ENCODE results near the gene FAM89A.
"Not testable (repeated sequence)": the region's sequence is repeated elsewhere in the genome, so short reads cannot be mapped to it uniquely, and the experiment has no call there.

FAM89A gene

GRCh38 chr1:231052777-231053176 lies 12.7 kb upstream of the FAM89A start:
- H3K9ac ChIP-seq (ENCODE audit: low read depth, low read length), result no peak overlapping the region
- H3K27me3 ChIP-seq (ENCODE audit: control insufficient read depth, insufficient read depth, low read length), result no peaks in the 10 kb centered on the region
- no peak overlapping the region for H3K4me3 ChIP-seq (ENCODE audit: low read depth, low read length)
- H3K9me3 ChIP-seq (ENCODE audit: control insufficient read depth, insufficient read depth, low read length), result no peaks in the 10 kb centered on the region
- no peaks in the 10 kb centered on the region for H3K4me1 ChIP-seq (ENCODE audit: control insufficient read depth, insufficient read depth, low read length)
- H3K36me3 ChIP-seq (ENCODE audit: control insufficient read depth, insufficient read depth, low read length), result no peaks in the 10 kb centered on the region

GRCh38 chr1:231050932-231051331 lies 10.9 kb upstream of the FAM89A start:
- not testable (repeated sequence) for H3K9me3 ChIP-seq (ENCODE audit: control insufficient read depth, insufficient read depth, low read length); H3K36me3 ChIP-seq (ENCODE audit: control insufficient read depth, insufficient read depth, low read length); H3K4me3 ChIP-seq (ENCODE audit: low read depth, low read length); H3K27me3 ChIP-seq (ENCODE audit: control insufficient read depth, insufficient read depth, low read length); H3K4me1 ChIP-seq (ENCODE audit: control insufficient read depth, insufficient read depth, low read length); H3K9ac ChIP-seq (ENCODE audit: low read depth, low read length)

GRCh38 chr1:231050395-231050794 lies 10.3 kb upstream of the FAM89A start:
- Histone ChIP-seq H3K27me3 (ENCODE audit: control insufficient read depth, insufficient read depth, low read length) (peaks cover 10% of the 10 kb centered on the region), H3K9ac (ENCODE audit: low read depth, low read length) (no peak overlapping the region), H3K4me1 (ENCODE audit: control insufficient read depth, insufficient read depth, low read length) (no peaks in the 10 kb centered on the region), H3K9me3 (ENCODE audit: control insufficient read depth, insufficient read depth, low read length) (no peaks in the 10 kb centered on the region), H3K36me3 (ENCODE audit: control insufficient read depth, insufficient read depth, low read length) (no peaks in the 10 kb centered on the region), H3K4me3 (ENCODE audit: low read depth, low read length) (no peak overlapping the region)

GRCh38 chr1:231049121-231049979 lies 9.3 kb upstream of the FAM89A start:
- H3K4me1 ChIP-seq (ENCODE audit: control insufficient read depth, insufficient read depth, low read length), result no peaks in the 10 kb centered on the region
- H3K36me3 ChIP-seq (ENCODE audit: control insufficient read depth, insufficient read depth, low read length), result no peaks in the 10 kb centered on the region
- no peak overlapping the region for H3K4me3 ChIP-seq (ENCODE audit: low read depth, low read length)
- H3K9ac ChIP-seq (ENCODE audit: low read depth, low read length), result no peak overlapping the region
- H3K9me3 ChIP-seq (ENCODE audit: control insufficient read depth, insufficient read depth, low read length), result no peaks in the 10 kb centered on the region
- peaks cover 17% of the 10 kb centered on the region for H3K27me3 ChIP-seq (ENCODE audit: control insufficient read depth, insufficient read depth, low read length)

- not testable (repeated sequence) for H3K4me1 ChIP-seq (ENCODE audit: control insufficient read depth, insufficient read depth, low read length); H3K36me3 ChIP-seq (ENCODE audit: control insufficient read depth, insufficient read depth, low read length); H3K4me3 ChIP-seq (ENCODE audit: low read depth, low read length); H3K9me3 ChIP-seq (ENCODE audit: control insufficient read depth, insufficient read depth, low read length); H3K9ac ChIP-seq (ENCODE audit: low read depth, low read length)
- peaks cover 19% of the 10 kb centered on the region for H3K27me3 ChIP-seq (ENCODE audit: control insufficient read depth, insufficient read depth, low read length)
Observed at GRCh38 chr1:231048419-231048818, 8.4 kb upstream of the FAM89A start.

GRCh38 chr1:231047529-231047928 lies 7.5 kb upstream of the FAM89A start:
- not testable (repeated sequence) for H3K9ac ChIP-seq (ENCODE audit: low read depth, low read length); H3K9me3 ChIP-seq (ENCODE audit: control insufficient read depth, insufficient read depth, low read length); H3K4me3 ChIP-seq (ENCODE audit: low read depth, low read length); H3K36me3 ChIP-seq (ENCODE audit: control insufficient read depth, insufficient read depth, low read length); H3K4me1 ChIP-seq (ENCODE audit: control insufficient read depth, insufficient read depth, low read length)
- H3K27me3 ChIP-seq (ENCODE audit: control insufficient read depth, insufficient read depth, low read length), result peaks cover 21% of the 10 kb centered on the region

- Histone ChIP-seq H3K27me3 (ENCODE audit: control insufficient read depth, insufficient read depth, low read length) (peaks cover 27% of the 10 kb centered on the region), H3K9ac (ENCODE audit: low read depth, low read length) (no peak overlapping the region), H3K4me3 (ENCODE audit: low read depth, low read length) (no peak overlapping the region), H3K36me3 (ENCODE audit: control insufficient read depth, insufficient read depth, low read length) (no peaks in the 10 kb centered on the region), H3K4me1 (ENCODE audit: control insufficient read depth, insufficient read depth, low read length) (no peaks in the 10 kb centered on the region), H3K9me3 (ENCODE audit: control insufficient read depth, insufficient read depth, low read length) (no peaks in the 10 kb centered on the region)
Observed at GRCh38 chr1:231046730-231047395, 6.8 kb upstream of the FAM89A start.

GRCh38 chr1:231045921-231046729 lies 6.1 kb upstream of the FAM89A start:
- H3K9me3 ChIP-seq (ENCODE audit: control insufficient read depth, insufficient read depth, low read length); H3K4me3 ChIP-seq (ENCODE audit: low read depth, low read length); H3K9ac ChIP-seq (ENCODE audit: low read depth, low read length); H3K4me1 ChIP-seq (ENCODE audit: control insufficient read depth, insufficient read depth, low read length); H3K36me3 ChIP-seq (ENCODE audit: control insufficient read depth, insufficient read depth, low read length): not testable (repeated sequence)
- H3K27me3 ChIP-seq (ENCODE audit: control insufficient read depth, insufficient read depth, low read length), result peaks cover 34% of the 10 kb centered on the region

GRCh38 chr1:231045286-231045685 lies 5.2 kb upstream of the FAM89A start:
- H3K36me3 ChIP-seq (ENCODE audit: control insufficient read depth, insufficient read depth, low read length), result no peaks in the 10 kb centered on the region
- no peak overlapping the region for H3K4me3 ChIP-seq (ENCODE audit: low read depth, low read length)
- no peak overlapping the region for H3K9ac ChIP-seq (ENCODE audit: low read depth, low read length)
- H3K9me3 ChIP-seq (ENCODE audit: control insufficient read depth, insufficient read depth, low read length), result no peaks in the 10 kb centered on the region
- H3K27me3 ChIP-seq (ENCODE audit: control insufficient read depth, insufficient read depth, low read length), result peaks cover 41% of the 10 kb centered on the region
- no peaks in the 10 kb centered on the region for H3K4me1 ChIP-seq (ENCODE audit: control insufficient read depth, insufficient read depth, low read length)

GRCh38 chr1:231044588-231044987 lies 4.5 kb upstream of the FAM89A start:
- Histone ChIP-seq H3K9ac (ENCODE audit: low read depth, low read length) (no peak overlapping the region), H3K27me3 (ENCODE audit: control insufficient read depth, insufficient read depth, low read length) (peaks cover 41% of the 10 kb centered on the region), H3K36me3 (ENCODE audit: control insufficient read depth, insufficient read depth, low read length) (no peaks in the 10 kb centered on the region), H3K4me3 (ENCODE audit: low read depth, low read length) (no peak overlapping the region), H3K4me1 (ENCODE audit: control insufficient read depth, insufficient read depth, low read length) (no peaks in the 10 kb centered on the region), H3K9me3 (ENCODE audit: control insufficient read depth, insufficient read depth, low read length) (no peaks in the 10 kb centered on the region)

GRCh38 chr1:231041719-231042261 lies 1.7 kb upstream of the FAM89A start:
- no peak overlapping the region for H3K4me3 ChIP-seq (ENCODE audit: low read depth, low read length)
- H3K9me3 ChIP-seq (ENCODE audit: control insufficient read depth, insufficient read depth, low read length), result no peaks in the 10 kb centered on the region
- H3K4me1 ChIP-seq (ENCODE audit: control insufficient read depth, insufficient read depth, low read length), result no peaks in the 10 kb centered on the region
- peaks cover 61% of the 10 kb centered on the region for H3K27me3 ChIP-seq (ENCODE audit: control insufficient read depth, insufficient read depth, low read length)
- no peaks in the 10 kb centered on the region for H3K36me3 ChIP-seq (ENCODE audit: control insufficient read depth, insufficient read depth, low read length)
- no peak overlapping the region for H3K9ac ChIP-seq (ENCODE audit: low read depth, low read length)
